Neural progenitor cell (in vitro differentiated cells): ENCODE measurements around the gene TBC1D13. TPM values are rescaled to one million over a fixed set of nuclear protein-coding genes. Genes with fewer than 3 reads are reported as not detected.

Source experiments
- DNase-seq: peaks from one replicate; pipeline ENCODE4 v3.0.0-alpha.2; 2016; ENCODE audit warnings: low spot score
- H2AFZ ChIP-seq: fragments of 200-600 bp; sonication (generic); replicated peaks from 2 replicates; pipeline ENCODE4 v1.6.1; 2016; ENCODE audit warnings: antibody characterized with exemption
- H3F3A ChIP-seq: fragments of 200-600 bp; sonication (generic); 2 replicates; pipeline ENCODE4 v1.6.1; 2016; ENCODE audit warnings: antibody characterized with exemption, low read depth
- H3K27ac ChIP-seq: fragments of 200-600 bp; sonication (generic); 2 replicates; pipeline ENCODE4 v1.5.1; 2016; ENCODE audit warnings: mild to moderate bottlenecking
- H3K27me3 ChIP-seq: fragments of 200-600 bp; sonication (generic); 2 replicates; pipeline ENCODE4 v1.6.1; 2016; ENCODE audit warnings: mild to moderate bottlenecking, moderate library complexity
- H3K36me3 ChIP-seq: fragments of 200-600 bp; sonication (generic); 2 replicates; pipeline ENCODE4 v1.5.1; 2016
- H3K4me1 ChIP-seq: fragments of 200-600 bp; sonication (generic); 2 replicates; pipeline ENCODE4 v1.6.1; 2016; ENCODE audit warnings: mixed run types
- H3K4me2 ChIP-seq: fragments of 200-600 bp; sonication (generic); 2 replicates; pipeline ENCODE4 v1.6.1; 2016
- H3K4me3 ChIP-seq: fragments of 200-600 bp; sonication (generic); 2 replicates; pipeline ENCODE4 v1.5.1; 2016
- H3K79me2 ChIP-seq: fragments of 200-600 bp; sonication (generic); 2 replicates; pipeline ENCODE4 v1.6.1; 2016; ENCODE audit warnings: low read depth
- H3K9ac ChIP-seq: fragments of 200-600 bp; sonication (generic); 2 replicates; pipeline ENCODE4 v1.6.1; 2016
- H3K9me3 ChIP-seq: fragments of 200-600 bp; sonication (generic); 2 replicates; pipeline ENCODE4 v1.5.1; 2016; ENCODE audit warnings: low read depth
- H4K20me1 ChIP-seq: fragments of 200-600 bp; sonication (generic); 2 replicates; pipeline ENCODE4 v1.6.1; 2016; ENCODE audit warnings: low read depth
- H3K27ac Mint-ChIP-seq: 3 replicates; pipeline ENCODE4 v1.8.0; 2021; ENCODE audit warnings: mixed read lengths
- H3K27me3 Mint-ChIP-seq: 2 replicates; pipeline ENCODE4 v1.8.0; 2022; ENCODE audit warnings: low read depth, mild to moderate bottlenecking, inconsistent platforms, moderate library complexity, mixed read lengths; ENCODE audit not compliant: insufficient read depth
- H3K36me3 Mint-ChIP-seq: 3 replicates; pipeline ENCODE4 v1.8.0; 2021; ENCODE audit warnings: mixed read lengths
- H3K4me1 Mint-ChIP-seq: 3 replicates; pipeline ENCODE4 v1.8.0; 2021; ENCODE audit warnings: mixed read lengths
- H3K4me3 Mint-ChIP-seq: 3 replicates; pipeline ENCODE4 v1.8.0; 2021; ENCODE audit warnings: mild to moderate bottlenecking, moderate library complexity, mixed read lengths
- H3K9me3 Mint-ChIP-seq: 3 replicates; pipeline ENCODE4 v1.8.0; 2020; ENCODE audit warnings: mixed read lengths
- EZH2 ChIP-seq: fragments of 200-600 bp; sonication (generic); IDR thresholded peaks from 2 replicates; pipeline ENCODE4 v1.6.1; 2017; ENCODE audit warnings: antibody characterized with exemption, mild to moderate bottlenecking, moderate library complexity
- EZH2phosphoT487 ChIP-seq: fragments of 200-600 bp; sonication (generic); IDR thresholded peaks from 2 replicates; pipeline ENCODE4 v1.6.1; 2017; ENCODE audit warnings: antibody characterized with exemption
- total RNA-seq: library from RNA; depleted of rRNA; stranded (reverse); fragments of >200 nt; gene quantifications from 2 replicates; pipeline ENCODE4 v1.2.3, GENCODE V29; 2015; ENCODE audit warnings: low replicate concordance
- TF ChIP-seq, protein P1 (sequence below): fragments of 200-600 bp; sonication (generic); IDR thresholded peaks from 2 replicates; pipeline ENCODE4 v1.5.1; 2017; ENCODE audit warnings: antibody characterized with exemption, mild to moderate bottlenecking

The TBC1D13 gene
- total RNA-seq, 1 donor from 2014 or later, result 19.0 TPM

DNA sequence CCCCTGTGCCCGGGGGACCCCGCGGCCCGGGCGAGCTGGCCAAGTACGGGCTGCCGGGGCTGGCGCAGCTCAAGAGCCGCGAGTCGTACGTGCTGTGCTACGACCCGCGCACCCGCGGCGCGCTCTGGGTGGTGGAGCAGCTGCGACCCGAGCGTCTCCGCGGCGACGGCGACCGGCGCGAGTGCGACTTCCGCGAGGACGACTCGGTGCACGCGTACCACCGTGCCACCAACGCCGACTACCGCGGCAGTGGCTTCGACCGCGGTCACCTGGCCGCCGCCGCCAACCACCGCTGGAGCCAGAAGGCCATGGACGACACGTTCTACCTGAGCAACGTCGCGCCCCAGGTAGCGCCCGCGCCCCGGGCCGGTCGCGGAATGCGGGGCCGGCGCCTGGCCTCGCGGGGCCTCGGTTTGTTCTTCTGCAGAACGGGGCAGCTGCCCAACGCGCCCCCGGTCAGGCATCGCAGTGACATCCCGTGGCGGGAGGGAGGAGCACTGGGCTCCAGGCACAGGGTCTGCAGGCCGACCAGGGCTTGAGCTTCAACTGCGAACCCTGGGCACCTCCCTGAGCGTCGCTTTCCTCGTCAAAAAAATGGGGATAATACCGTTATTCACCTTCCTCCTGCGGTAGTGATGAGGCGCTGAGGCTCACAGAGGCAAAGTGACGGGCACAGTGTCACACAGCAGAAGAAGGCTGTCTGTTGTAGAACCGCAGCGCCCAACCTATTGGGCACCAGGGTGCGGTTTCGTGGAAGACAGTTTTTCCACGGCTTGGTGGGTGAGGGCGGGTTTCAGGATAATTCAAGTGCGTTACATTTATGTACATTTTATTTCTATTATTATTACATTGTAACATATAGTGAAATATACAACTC lies 32.0 kb downstream of the TBC1D13 start:
- DNase-seq, result peak; percentile 71
- Histone ChIP-seq H2AFZ (peak overlapping the region; percentile 67), H3K79me2 (no peaks in the 10 kb centered on the region), H3K36me3 (no peaks in the 10 kb centered on the region), H3K9ac (no peak overlapping the region), H3K4me2 (peak overlapping the region; percentile 96), H3F3A (peaks cover 16% of the 10 kb centered on the region), H3K27ac (no peak overlapping the region), H3K4me3 (peak overlapping the region; percentile 51), H4K20me1 (peaks cover 31% of the 10 kb centered on the region), H3K27me3 (peaks cover 11% of the 10 kb centered on the region), H3K9me3 (no peaks in the 10 kb centered on the region), H3K4me1 (peaks cover 7% of the 10 kb centered on the region)
- Mint-ChIP-seq H3K4me1 (peaks cover 14% of the 10 kb centered on the region), H3K4me3 (peak overlapping the region; percentile 87), H3K36me3 (peaks cover 2% of the 10 kb centered on the region), H3K27me3 (peaks cover 5% of the 10 kb centered on the region), H3K27ac (no peak overlapping the region), H3K9me3 (no peaks in the 10 kb centered on the region)
- TF ChIP-seq EZH2phosphoT487, result no peak
- TF ChIP-seq EZH2, result no peak
- TF ChIP-seq, protein P1, sequence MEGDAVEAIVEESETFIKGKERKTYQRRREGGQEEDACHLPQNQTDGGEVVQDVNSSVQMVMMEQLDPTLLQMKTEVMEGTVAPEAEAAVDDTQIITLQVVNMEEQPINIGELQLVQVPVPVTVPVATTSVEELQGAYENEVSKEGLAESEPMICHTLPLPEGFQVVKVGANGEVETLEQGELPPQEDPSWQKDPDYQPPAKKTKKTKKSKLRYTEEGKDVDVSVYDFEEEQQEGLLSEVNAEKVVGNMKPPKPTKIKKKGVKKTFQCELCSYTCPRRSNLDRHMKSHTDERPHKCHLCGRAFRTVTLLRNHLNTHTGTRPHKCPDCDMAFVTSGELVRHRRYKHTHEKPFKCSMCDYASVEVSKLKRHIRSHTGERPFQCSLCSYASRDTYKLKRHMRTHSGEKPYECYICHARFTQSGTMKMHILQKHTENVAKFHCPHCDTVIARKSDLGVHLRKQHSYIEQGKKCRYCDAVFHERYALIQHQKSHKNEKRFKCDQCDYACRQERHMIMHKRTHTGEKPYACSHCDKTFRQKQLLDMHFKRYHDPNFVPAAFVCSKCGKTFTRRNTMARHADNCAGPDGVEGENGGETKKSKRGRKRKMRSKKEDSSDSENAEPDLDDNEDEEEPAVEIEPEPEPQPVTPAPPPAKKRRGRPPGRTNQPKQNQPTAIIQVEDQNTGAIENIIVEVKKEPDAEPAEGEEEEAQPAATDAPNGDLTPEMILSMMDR, result no peak

DNA sequence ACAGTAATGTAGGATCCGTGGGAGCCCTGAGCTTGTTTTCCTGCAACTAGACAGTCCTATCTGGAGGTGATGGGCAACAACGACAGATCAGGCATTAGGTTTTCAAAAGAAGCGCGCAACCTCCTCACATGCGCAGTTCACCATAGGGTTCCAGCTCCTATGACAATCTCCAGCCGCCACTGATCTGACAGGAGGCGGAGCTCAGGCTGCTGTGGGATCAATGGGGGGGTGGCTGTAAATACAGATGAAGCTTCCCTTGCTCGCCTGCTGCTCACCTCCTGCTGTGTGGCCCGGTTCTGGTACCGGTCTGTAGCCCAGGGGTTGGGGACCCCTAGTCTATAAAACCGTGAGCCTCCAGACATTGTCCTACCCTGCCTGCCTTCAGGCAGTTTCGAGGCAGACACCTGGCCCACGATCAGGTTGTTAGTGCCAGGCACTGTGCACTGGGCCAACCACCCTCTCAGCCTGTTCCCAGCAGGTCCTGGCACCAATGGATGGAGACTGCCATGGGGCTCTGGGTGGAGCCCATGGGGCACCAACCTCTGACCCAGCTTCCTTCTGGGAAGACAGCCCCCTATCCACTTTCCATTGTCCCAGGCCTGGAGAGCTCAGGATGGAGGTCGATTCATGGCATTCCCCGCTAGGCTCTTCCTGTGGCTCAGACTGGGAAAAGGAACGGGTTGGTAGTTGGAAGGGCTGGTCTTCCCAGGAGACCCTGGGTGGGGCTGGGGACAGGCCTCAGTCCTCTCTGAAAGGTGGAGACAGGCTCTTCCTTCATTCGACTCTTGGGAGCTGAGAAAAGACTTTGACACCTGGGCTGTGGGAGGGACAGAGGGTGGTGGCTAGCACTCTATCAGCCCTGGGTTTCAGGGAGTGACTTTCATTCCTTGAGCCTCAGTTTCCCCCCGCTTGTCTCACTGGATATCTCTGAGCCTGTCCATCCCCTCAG lies 32.9 kb downstream of the TBC1D13 start:
- peaks cover 11% of the 10 kb centered on the region for H3K27me3 ChIP-seq
- peak overlapping the region; percentile 51 for H3K4me3 ChIP-seq
- H3K79me2 ChIP-seq, result no peaks in the 10 kb centered on the region
- DNase-seq, result peak; percentile 25
- H3F3A ChIP-seq, result peaks cover 16% of the 10 kb centered on the region
- H3K9me3 ChIP-seq, result no peaks in the 10 kb centered on the region
- no peak overlapping the region for H2AFZ ChIP-seq
- peaks cover 7% of the 10 kb centered on the region for H3K4me1 ChIP-seq
- H3K9ac ChIP-seq, result no peak overlapping the region
- H4K20me1 ChIP-seq, result peaks cover 31% of the 10 kb centered on the region
- H3K27ac Mint-ChIP-seq, result no peak overlapping the region
- no peaks in the 10 kb centered on the region for H3K36me3 ChIP-seq
- H3K36me3 Mint-ChIP-seq, result peaks cover 2% of the 10 kb centered on the region
- peaks cover 14% of the 10 kb centered on the region for H3K4me1 Mint-ChIP-seq
- no peak overlapping the region for H3K27ac ChIP-seq
- peak overlapping the region; percentile 87 for H3K4me3 Mint-ChIP-seq
- H3K4me2 ChIP-seq, result peak overlapping the region; percentile 96
- TF ChIP-seq EZH2phosphoT487, result no peak
- TF ChIP-seq, protein P1, result no peak
- TF ChIP-seq EZH2, result no peak
- no peaks in the 10 kb centered on the region for H3K9me3 Mint-ChIP-seq
- H3K27me3 Mint-ChIP-seq, result peaks cover 5% of the 10 kb centered on the region

DNA sequence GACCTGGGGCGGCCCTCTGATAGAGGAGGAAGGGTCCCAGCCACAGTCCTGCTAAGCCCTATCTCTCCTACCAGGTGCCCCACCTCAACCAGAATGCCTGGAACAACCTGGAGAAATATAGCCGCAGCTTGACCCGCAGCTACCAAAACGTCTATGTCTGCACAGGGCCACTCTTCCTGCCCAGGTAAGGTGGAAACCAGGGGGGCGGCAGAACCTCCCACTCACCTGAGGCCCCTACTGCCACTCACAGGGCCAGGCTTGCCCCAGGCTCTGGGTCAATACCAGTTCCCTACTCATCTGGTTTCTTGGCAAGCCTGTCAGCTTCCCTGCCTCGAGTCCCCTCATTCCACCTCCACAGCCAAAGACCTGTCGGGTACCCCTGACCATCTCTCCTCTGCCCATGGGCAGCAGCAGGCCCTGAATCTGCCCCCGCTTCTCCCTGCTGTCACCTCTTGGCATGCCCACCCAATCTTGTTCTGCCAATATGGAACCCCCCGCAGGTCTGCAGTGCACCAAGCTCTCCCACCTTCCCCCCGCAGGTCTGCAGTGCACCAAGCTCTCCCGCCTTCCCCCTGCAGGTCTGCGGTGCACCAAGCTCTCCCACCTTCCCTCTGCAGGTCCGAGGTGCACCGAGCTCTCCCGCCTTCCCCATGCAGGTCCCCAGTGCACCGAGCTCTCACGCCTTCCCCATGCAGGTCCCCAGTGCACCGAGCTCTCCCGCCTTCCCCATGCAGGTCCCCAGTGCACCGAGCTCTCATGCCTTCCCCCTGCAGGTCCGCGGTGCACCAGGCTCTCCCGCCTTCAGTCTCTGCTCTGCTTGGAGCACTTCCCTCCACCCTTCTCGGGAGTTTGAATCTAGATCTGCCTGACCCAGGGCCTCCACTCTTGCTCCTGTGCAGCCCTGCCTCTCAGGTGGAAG lies 33.9 kb downstream of the TBC1D13 start:
- Mint-ChIP-seq H3K9me3 (no peaks in the 10 kb centered on the region), H3K4me3 (peak overlapping the region; percentile 43), H3K27me3 (peaks cover 2% of the 10 kb centered on the region), H3K27ac (no peak overlapping the region), H3K36me3 (peaks cover 5% of the 10 kb centered on the region), H3K4me1 (peaks cover 14% of the 10 kb centered on the region)
- no peaks in the 10 kb centered on the region for H3K36me3 ChIP-seq
- TF ChIP-seq EZH2phosphoT487, result no peak
- TF ChIP-seq, protein P1, result no peak
- TF ChIP-seq EZH2, result no peak
- no peaks in the 10 kb centered on the region for H3K9me3 ChIP-seq
- H3K4me3 ChIP-seq, result no peak overlapping the region
- no peak overlapping the region for H2AFZ ChIP-seq
- no peak overlapping the region for H3K9ac ChIP-seq
- H3K79me2 ChIP-seq, result no peaks in the 10 kb centered on the region
- peaks cover 11% of the 10 kb centered on the region for H3K27me3 ChIP-seq
- H4K20me1 ChIP-seq, result peaks cover 31% of the 10 kb centered on the region
- peaks cover 7% of the 10 kb centered on the region for H3K4me1 ChIP-seq
- H3K27ac ChIP-seq, result no peak overlapping the region
- DNase-seq, result no peak
- H3K4me2 ChIP-seq, result no peak overlapping the region
- peaks cover 16% of the 10 kb centered on the region for H3F3A ChIP-seq
